ENCODE data around the gene EYA3.

DNA sequence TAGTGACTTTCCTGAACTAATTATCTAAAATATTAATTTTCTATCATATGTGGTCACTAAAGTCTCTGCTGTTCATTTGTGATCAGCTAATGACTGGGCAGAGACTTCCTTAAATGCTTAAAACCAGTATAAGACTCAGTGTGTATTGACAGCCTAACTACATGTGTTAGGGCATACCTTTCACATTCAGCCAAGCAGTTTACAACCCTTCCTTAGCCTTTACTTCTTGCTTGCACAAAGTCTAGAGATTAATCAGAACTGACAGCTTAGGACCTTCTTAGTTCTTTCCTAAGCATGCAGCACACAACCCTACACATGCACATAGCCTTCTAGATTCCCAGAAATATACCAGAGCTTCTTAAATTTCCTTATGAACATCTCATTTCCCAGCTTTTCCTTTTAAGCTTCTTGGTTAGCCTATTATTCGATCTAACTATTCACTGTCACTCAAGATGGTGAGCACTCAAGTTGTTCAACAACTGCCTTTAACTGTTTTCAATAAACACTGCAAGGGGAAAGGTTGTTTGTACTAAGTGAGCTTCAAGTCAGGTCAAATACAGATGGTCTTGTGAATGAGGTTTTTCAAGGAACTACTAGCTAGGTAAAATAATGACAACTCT lies 13.4 kb downstream of the EYA3 start:
- TF ChIP-seq GATA2 (IDR thresholded peaks at IDR 0.05; ENCODE audit: low read depth, low read length) = no peak
- no peak for TF ChIP-seq GATA3 (IDR thresholded peaks at IDR 0.05; ENCODE audit: low read depth, low read length)
